HG02885 (cell line): Measurements from ENCODE around the gene ZNF550.
"Not testable (repeated sequence)": the region's sequence is repeated elsewhere in the genome, so short reads cannot be mapped to it uniquely, and the experiment has no call there.

Experiments
- ATAC-seq: cut with Tn5 transposase; IDR thresholded peaks from one replicate; pipeline ENCODE4 v1.9.1; 2021; ENCODE audit warnings: mild to moderate bottlenecking; ENCODE audit not compliant: unreplicated experiment, poor library complexity

The ZNF550 gene

GRCh38 chr19:57537953-57538547 is 21.6 kb downstream of the ZNF550 start:
- ATAC-seq: no peak

- ATAC-seq: peak; percentile 97
These were observed 32.4 kb downstream of the ZNF550 start, which contains the start of gene ZNF549 for GRCh38 chr19:57527136-57527881. Gene ZNF549, plus strand, starts transcription at chr19:57527356. Its CDS starts 218 bp downstream, at chr19:57527574.

- ATAC-seq: not testable (repeated sequence)
These were observed 41.6 kb downstream of the ZNF550 start for GRCh38 chr19:57518021-57518420.

DNA sequence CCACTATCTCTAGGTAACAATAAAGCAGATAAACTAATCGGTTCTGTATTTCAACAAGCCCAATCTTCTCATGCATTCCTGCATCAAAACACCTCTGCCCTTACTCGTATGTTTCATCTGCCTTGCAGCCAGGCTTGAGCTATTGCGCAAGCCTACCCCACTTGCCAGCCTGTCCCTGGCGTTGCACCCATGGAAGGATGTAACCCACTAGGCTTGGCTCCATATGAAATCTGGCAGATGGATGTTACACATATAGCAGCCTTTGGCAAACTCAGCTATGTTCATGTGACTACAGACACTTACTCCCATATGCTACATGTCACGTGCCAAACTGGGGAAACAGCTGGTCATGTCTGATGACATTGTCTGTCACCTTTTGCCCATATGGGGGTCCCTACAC is 44.4 kb downstream of the ZNF550 start:
- ATAC-seq: no peak

DNA sequence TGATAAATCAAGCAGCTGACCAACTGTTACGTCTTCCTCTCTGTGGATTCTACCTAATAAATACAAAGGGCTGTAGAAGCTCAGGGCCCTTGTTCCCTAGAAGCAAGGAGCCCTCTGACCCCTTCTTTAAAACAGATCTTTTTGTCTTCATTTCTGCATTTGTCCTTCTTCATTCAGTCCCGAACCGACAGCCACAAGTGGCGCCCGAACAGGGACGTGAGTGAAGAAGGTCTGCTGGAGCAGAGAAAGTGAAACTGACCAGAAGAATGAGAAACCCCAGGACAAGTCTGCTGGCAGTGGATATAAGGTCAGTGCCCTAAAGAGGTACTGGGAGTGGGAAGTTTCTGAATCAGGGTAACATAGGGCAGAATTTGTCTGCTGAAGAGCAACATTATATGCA is 46.8 kb downstream of the ZNF550 start:
- no peak for ATAC-seq

DNA sequence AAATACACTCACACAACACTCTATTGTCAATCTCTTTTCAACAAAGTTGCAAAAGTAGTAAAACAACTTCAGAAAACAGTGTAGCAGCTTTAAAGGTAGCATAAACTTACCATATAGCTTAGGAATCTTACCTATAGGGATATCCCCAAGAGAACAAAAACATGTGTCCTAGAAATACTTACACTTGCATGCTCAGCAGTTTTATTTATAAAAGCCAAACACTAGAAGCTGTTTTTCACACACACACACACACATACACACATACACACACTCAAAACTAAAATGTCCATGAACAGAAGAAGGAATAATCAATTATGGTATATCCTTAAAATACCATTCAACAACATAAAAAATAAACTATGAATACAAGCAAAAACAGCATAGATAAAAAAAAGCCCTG is 48.2 kb downstream of the ZNF550 start:
- no peak for ATAC-seq

- ATAC-seq: no peak
These were observed 53.5 kb downstream of the ZNF550 start for GRCh38 chr19:57506163-57506562.

DNA sequence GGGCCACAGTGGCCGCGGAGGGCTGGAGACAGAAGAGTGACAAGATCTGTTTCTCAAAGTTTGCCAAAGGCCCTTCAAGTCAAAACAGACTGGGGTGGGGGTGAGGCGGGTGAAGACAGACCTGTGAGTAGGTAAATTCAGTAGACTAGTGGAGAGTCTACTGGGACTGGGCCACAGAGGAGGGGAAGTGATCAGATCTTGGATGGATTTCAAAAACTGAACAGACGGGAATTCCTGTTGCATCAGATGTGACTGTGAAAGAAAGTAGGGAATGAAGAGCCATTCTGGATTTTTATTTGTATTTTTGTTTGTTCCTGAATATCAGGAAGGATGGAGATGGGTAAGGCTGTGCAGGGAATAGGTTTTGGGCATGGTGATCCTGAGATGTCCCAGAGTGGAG is 59.3 kb downstream of the ZNF550 start:
- ATAC-seq: not testable (repeated sequence)

- ATAC-seq: peak; percentile 99
These were observed 59.8 kb downstream of the ZNF550 start, which contains the start of gene ZNF773 for GRCh38 chr19:57499680-57500395. Gene ZNF773, plus strand, starts transcription at chr19:57499938. Its CDS starts 143 bp downstream, at chr19:57500081.

GRCh38 chr19:57499332-57499679 is 60.4 kb downstream of the ZNF550 start:
- ATAC-seq: not testable (repeated sequence)

- not testable (repeated sequence) for ATAC-seq
These were observed 71.4 kb downstream of the ZNF550 start for GRCh38 chr19:57488299-57488644.

- peak; percentile 98 for ATAC-seq
These were observed 72.0 kb downstream of the ZNF550 start, which contains the start of gene ZNF419 for GRCh38 chr19:57487477-57488298. Gene ZNF419, plus strand, starts transcription at chr19:57487750. Its CDS starts 201 bp downstream, at chr19:57487951.
